Esophagus muscularis mucosa (tissue), 4 donors: ENCODE results near the gene ZNF516. TPM values are rescaled to one million over a fixed set of nuclear protein-coding genes. Genes with fewer than 3 reads are reported as not detected.

Experiments used
- DNase-seq: peaks from one replicate; pipeline ENCODE4 v3.0.0-alpha.2; 2017; ENCODE audit errors: extremely low spot score
- H3K27ac ChIP-seq, 4 donors: fragments of 200-600 bp; sonication (generic); replicated peaks in 1 of 4; 1 replicate in 3 of 4; 2 replicates in 1 of 4; pipeline ENCODE4 v1.5.1; 2016 to 2019; ENCODE audit warnings: mild to moderate bottlenecking in 1 of 4
- H3K27me3 ChIP-seq, 4 donors: fragments of 200-600 bp; sonication (generic); one replicate each; pipeline versions ENCODE4 v1.5.1 to v1.6.0; 2016 to 2019
- H3K36me3 ChIP-seq, 4 donors: fragments of 200-600 bp; sonication (generic); one replicate each; pipeline ENCODE4 v1.5.1; 2016 to 2019
- H3K4me1 ChIP-seq, 4 donors: fragments of 200-600 bp; sonication (generic); one replicate each; pipeline ENCODE4 v1.5.1; 2016 to 2019
- H3K4me3 ChIP-seq, 4 donors: fragments of 200-600 bp; sonication (generic); 1 replicate in 2 of 4; 2 replicates in 2 of 4; pipeline ENCODE4 v1.5.1; 2016 to 2019; ENCODE audit warnings: mild to moderate bottlenecking in 4 of 4, moderate library complexity in 1 of 4
- H3K9me3 ChIP-seq, 4 donors: fragments of 200-600 bp; sonication (generic); 1 replicate in 3 of 4; 2 replicates in 1 of 4; pipeline ENCODE4 v1.5.1; 2016 to 2019
- EP300 ChIP-seq: sonication (generic); formaldehyde crosslinking; IDR thresholded peaks from one replicate; pipeline ENCODE4 v1.6.1; 2017; ENCODE audit warnings: antibody characterized with exemption
- POLR2A ChIP-seq: fragments of 450-650 bp; IDR thresholded peaks from one replicate; pipeline ENCODE4 v1.6.1; 2017; ENCODE audit warnings: antibody characterized with exemption, moderate library complexity, mild to moderate bottlenecking, low read depth
- POLR2AphosphoS5 ChIP-seq, 2 donors: sonication (generic); formaldehyde crosslinking; IDR thresholded peaks; one replicate each; pipeline ENCODE4 v1.6.1; 2017; ENCODE audit warnings: antibody characterized with exemption in 2 of 2
- WGBS: methylation state at CpG from one replicate; pipeline ENCODE4 v1.1.5; 2018; 5-methylcytosine and 5-hydroxymethylcytosine counted together
- intact Hi-C: fragments of 100-400 bp; cut with DNase I; formaldehyde crosslinking; loops from one replicate; pipeline ENCODE4 v1.15.1; 2023
- total RNA-seq, 4 donors: library from RNA; depleted of rRNA; stranded (reverse); fragments of >200 nt; gene quantifications; one replicate each; pipeline versions ENCODE4 v1.1.0 to v1.2.1, GENCODE V29; 2016
- TF ChIP-seq, protein P1 (sequence below), 3 experiments: fragments of 200-600 bp in 2 of 3; fragments of 450-650 bp in 1 of 3; sonication (generic) in 2 of 3; IDR thresholded peaks; one replicate each; pipeline ENCODE4 v1.5.1; 2017 to 2019; ENCODE audit warnings: antibody characterized with exemption in 3 of 3, mild to moderate bottlenecking in 2 of 3, moderate library complexity in 1 of 3

The ZNF516 gene
- total RNA-seq, 4 donors from 2014 or later: 28.5 to 44.9 (median 35.8) TPM

DNA sequence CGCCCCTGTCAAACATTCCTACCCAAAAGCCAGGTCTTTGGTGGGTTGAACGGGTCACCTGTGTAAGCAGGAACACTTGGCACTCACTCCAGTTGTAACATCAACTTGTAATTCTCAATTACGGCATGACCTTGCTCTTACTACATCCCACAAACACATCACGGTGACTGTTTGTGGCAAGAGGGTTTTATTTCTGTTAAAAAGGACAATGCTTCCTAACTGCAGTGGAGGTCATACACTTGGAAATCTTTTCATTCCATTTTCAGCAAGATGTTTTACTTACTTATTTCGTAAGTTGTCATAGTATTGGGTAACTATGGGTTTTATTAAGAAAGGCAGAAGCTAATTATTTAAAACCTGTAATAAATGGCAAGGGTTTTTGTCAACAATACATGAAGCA is 126.1 kb downstream of the ZNF516 start:
- intact Hi-C loops: no loop called here
- TF ChIP-seq, protein P1, sequence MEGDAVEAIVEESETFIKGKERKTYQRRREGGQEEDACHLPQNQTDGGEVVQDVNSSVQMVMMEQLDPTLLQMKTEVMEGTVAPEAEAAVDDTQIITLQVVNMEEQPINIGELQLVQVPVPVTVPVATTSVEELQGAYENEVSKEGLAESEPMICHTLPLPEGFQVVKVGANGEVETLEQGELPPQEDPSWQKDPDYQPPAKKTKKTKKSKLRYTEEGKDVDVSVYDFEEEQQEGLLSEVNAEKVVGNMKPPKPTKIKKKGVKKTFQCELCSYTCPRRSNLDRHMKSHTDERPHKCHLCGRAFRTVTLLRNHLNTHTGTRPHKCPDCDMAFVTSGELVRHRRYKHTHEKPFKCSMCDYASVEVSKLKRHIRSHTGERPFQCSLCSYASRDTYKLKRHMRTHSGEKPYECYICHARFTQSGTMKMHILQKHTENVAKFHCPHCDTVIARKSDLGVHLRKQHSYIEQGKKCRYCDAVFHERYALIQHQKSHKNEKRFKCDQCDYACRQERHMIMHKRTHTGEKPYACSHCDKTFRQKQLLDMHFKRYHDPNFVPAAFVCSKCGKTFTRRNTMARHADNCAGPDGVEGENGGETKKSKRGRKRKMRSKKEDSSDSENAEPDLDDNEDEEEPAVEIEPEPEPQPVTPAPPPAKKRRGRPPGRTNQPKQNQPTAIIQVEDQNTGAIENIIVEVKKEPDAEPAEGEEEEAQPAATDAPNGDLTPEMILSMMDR (IDR thresholded peaks at IDR 0.05): no peak
- no peak overlapping the region for H3K27ac ChIP-seq
- H3K4me1 ChIP-seq: peaks cover 0 to 6% (median 0%) of the 10 kb centered on the region in 4 donors
- peaks cover 7 to 41% (median 25%) of the 10 kb centered on the region in 4 donors for H3K36me3 ChIP-seq
- no peak overlapping the region for H3K4me3 ChIP-seq
- H3K9me3 ChIP-seq: no peaks in the 10 kb centered on the region
- no peak for DNase-seq
- WGBS: 85% methylated on average over 5 of the region's 5 CpGs
- no peaks in the 10 kb centered on the region for H3K27me3 ChIP-seq

DNA sequence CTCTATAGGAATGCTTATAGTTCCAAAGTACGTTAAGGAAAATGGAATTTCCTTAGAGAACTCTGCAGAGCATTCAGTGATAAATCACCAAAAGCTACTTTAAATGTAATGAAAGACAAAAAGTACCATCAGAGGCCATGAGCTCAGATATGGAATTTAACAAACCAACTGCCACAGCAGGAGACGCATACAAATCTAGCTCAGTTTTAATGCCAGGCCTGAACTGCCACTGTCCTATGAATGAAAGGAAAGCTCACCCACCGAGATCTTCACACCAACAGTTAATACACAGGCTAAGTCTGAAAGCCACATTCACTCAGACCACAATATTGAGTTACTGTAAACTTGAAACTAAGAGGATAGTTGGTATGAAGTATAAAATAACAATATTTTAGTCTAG is 126.8 kb downstream of the ZNF516 start:
- DNase-seq: no peak
- intact Hi-C loops: no loop called here
- TF ChIP-seq, protein P1 (IDR thresholded peaks at IDR 0.05): no peak
- TF ChIP-seq EP300 (no peak), POLR2A (no peak), POLR2AphosphoS5 (IDR thresholded peaks at IDR 0.05) (no peak)
- Histone ChIP-seq H3K4me1 (peaks cover 0 to 8% (median 0%) of the 10 kb centered on the region in 4 donors), H3K27me3 (no peaks in the 10 kb centered on the region), H3K9me3 (no peaks in the 10 kb centered on the region), H3K4me3 (no peak overlapping the region), H3K36me3 (peaks cover 7 to 49% (median 25%) of the 10 kb centered on the region in 4 donors), H3K27ac (no peak overlapping the region)
- WGBS: 78% methylated on average over 3 of the region's 3 CpGs

DNA sequence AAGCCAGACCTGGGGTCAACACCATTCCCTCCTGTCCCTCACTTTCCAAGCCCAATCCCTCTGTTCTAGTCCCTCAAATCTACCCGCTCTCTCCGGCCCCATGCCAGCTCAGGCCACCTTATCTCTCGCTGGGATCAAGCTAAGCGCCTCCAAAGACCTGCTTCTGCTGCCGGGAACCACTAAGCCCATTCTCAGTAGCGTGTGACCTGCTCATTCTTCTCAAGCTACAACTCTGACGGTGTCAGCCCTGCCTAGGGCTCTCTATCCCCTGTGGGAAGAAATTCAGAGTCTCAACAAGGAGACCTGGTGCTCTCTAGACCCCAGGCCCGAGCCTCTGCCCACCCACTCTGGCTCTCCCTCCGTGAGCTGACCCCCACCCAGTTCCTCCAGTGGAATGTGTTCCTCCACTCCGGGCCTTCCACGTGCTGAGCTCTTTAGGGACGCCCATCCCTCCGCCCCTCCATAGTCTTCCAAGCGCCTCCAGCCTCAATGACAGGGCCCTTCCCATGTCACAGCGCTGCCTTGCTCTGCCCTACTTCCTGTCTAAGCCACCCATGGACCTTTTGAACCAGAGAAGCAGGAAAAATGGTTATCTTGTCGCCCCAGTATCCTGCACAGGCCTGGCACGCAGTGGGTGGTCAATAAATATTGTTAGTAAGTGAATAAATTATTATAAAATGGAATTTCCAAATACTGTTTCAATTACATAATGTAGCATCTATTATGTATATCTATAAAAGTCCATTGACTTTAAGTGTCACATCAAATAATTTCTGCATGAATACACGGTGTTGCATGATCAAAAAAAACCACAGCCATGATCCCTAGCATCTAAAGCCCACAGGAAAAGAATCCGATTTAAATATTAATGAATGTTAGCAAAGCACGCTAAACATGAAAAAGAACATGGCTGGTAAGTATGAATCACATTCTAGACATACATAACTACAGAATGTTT is 127.6 kb downstream of the ZNF516 start:
- Histone ChIP-seq H3K27me3 (no peaks in the 10 kb centered on the region), H3K9me3 (no peaks in the 10 kb centered on the region), H3K27ac (no peak overlapping the region), H3K36me3 (peaks cover 7 to 57% (median 26%) of the 10 kb centered on the region in 4 donors), H3K4me3 (no peak overlapping the region), H3K4me1 (peaks cover 0 to 8% (median 0%) of the 10 kb centered on the region in 4 donors)
- intact Hi-C loops: no loop called here
- 97% methylated on average over 20 of the region's 20 CpGs for WGBS
- DNase-seq: no peak
- TF ChIP-seq POLR2AphosphoS5 (IDR thresholded peaks at IDR 0.05) (no peak), EP300 (no peak), POLR2A (no peak)
- TF ChIP-seq, protein P1 (IDR thresholded peaks at IDR 0.05): no peak

DNA sequence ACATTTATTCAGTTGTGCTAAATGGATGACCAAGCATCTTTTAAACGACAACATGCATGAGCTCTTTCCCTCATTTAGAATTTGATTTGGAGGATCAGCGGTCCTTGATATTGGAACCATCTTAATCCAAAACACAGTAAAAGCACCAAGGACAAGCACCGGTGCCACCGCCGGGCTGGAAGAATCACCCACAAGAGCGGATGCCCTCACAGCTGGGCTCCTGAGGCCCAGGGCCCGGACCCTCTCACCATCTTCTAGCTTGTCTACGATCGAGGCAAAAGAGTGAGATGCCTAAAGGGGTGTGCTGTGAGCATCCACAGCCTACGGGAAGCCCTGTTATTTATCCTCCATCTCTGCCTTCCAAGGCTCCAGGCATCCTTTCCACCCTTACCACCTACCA is 129.5 kb downstream of the ZNF516 start:
- WGBS: 93% methylated on average over 10 of the region's 10 CpGs
- H3K4me3 ChIP-seq: no peak overlapping the region
- H3K36me3 ChIP-seq: peaks cover 8 to 57% (median 26%) of the 10 kb centered on the region in 4 donors
- TF ChIP-seq POLR2A (no peak), EP300 (no peak), POLR2AphosphoS5 (IDR thresholded peaks at IDR 0.05) (no peak)
- TF ChIP-seq, protein P1 (IDR thresholded peaks at IDR 0.05): no peak
- DNase-seq: no peak
- no peak overlapping the region for H3K27ac ChIP-seq
- peaks cover 0 to 8% (median 0%) of the 10 kb centered on the region in 4 donors for H3K4me1 ChIP-seq
- no peaks in the 10 kb centered on the region for H3K27me3 ChIP-seq
- intact Hi-C loops: no loop called here
- no peaks in the 10 kb centered on the region for H3K9me3 ChIP-seq
